K562 (cell line): ENCODE results near the gene NTM.

Experiments used
- ATF3 ChIP-seq, 2 experiments: fragments of 450-650 bp in 1 of 2; sonication (generic) in 1 of 2; formaldehyde crosslinking in 1 of 2; IDR thresholded peaks in 1 of 2; conservative IDR thresholded peaks in 1 of 2; 2 replicates each; pipeline versions ENCODE4 v1.6.1 to v1.8.1; 2016 to 2023; ENCODE audit warnings: mild to moderate bottlenecking in 2 of 2, moderate library complexity in 2 of 2, inconsistent platforms in 1 of 2, missing genetic modification reagents in 1 of 2
- CREB1 ChIP-seq, 2 experiments: sonication (generic) in 1 of 2; formaldehyde crosslinking in 1 of 2; IDR thresholded peaks; 2 replicates each; pipeline versions ENCODE4 v1.6.1 to v1.8.0; 2012 to 2022; ENCODE audit warnings: inconsistent platforms in 1 of 2, mild to moderate bottlenecking in 1 of 2, missing genetic modification reagents in 1 of 2, moderate library complexity in 1 of 2
- ESRRA ChIP-seq: fragments of 450-650 bp; IDR thresholded peaks from 2 replicates; pipeline ENCODE4 v1.6.1; 2014; ENCODE audit warnings: low read depth, mild to moderate bottlenecking, moderate library complexity, borderline replicate concordance
- FOXA1 ChIP-seq: fragments of 450-650 bp; IDR thresholded peaks from 2 replicates; pipeline ENCODE4 v1.6.1; 2016; ENCODE audit warnings: mild to moderate bottlenecking, borderline replicate concordance
- PHF21A ChIP-seq: fragments of 450-650 bp; IDR thresholded peaks from 2 replicates; pipeline ENCODE4 v1.6.1; 2017; ENCODE audit warnings: low read depth, borderline replicate concordance
- SMARCC2 ChIP-seq: fragments of 450-650 bp; IDR thresholded peaks from 2 replicates; pipeline ENCODE4 v1.6.1; 2017; ENCODE audit warnings: antibody characterized with exemption, moderate library complexity, mild to moderate bottlenecking, low read depth
- SP1 ChIP-seq: sonication (generic); formaldehyde crosslinking; IDR thresholded peaks from 2 replicates; pipeline ENCODE4 v1.8.1; 2022; ENCODE audit warnings: mild to moderate bottlenecking, missing genetic modification reagents
- SREBF2 ChIP-seq: sonication (generic); formaldehyde crosslinking; IDR thresholded peaks from 2 replicates; pipeline ENCODE4 v1.4.0; 2020; ENCODE audit warnings: mild to moderate bottlenecking, missing genetic modification reagents
- TBP ChIP-seq: optimal IDR thresholded peaks from 2 replicates; pipeline ENCODE3; 2011; ENCODE audit warnings: low read depth, low read length, improper control_type of control experiment
- ZNF830 ChIP-seq: fragments of 250-450 bp; sonication (Bioruptor Pico); IDR thresholded peaks from 2 replicates; pipeline ENCODE4 v1.5.0; 2021; ENCODE audit warnings: mild to moderate bottlenecking
- TF ChIP-seq, protein P1 (sequence below), 3 experiments: IDR thresholded peaks in 2 of 3; conservative IDR thresholded peaks in 1 of 3; 2 replicates each; pipeline ENCODE4 v1.5.1; 2011 to 2012; ENCODE audit warnings: low read length in 3 of 3, mild to moderate bottlenecking in 3 of 3, control low read depth in 2 of 3, improper control_type of control experiment in 1 of 3, inconsistent platforms in 1 of 3, low read depth in 1 of 3, mixed read lengths in 1 of 3, moderate library complexity in 1 of 3; ENCODE audit not compliant: insufficient read depth in 2 of 3
- TF ChIP-seq, protein P2 (sequence below): fragments of 250-450 bp; sonication (Bioruptor Pico); IDR thresholded peaks from 2 replicates; pipeline ENCODE4 v1.8.0; 2022; ENCODE audit warnings: inconsistent platforms
- TF ChIP-seq, protein P3 (sequence below): sonication (generic); formaldehyde crosslinking; IDR thresholded peaks from 2 replicates; pipeline ENCODE4 v1.8.0; 2022; ENCODE audit warnings: missing genetic modification reagents, mild to moderate bottlenecking, moderate library complexity, borderline replicate concordance
- TF ChIP-seq, protein P4 (sequence below): sonication (generic); formaldehyde crosslinking; IDR thresholded peaks from 2 replicates; pipeline ENCODE4 v1.9.0; 2022; ENCODE audit warnings: mild to moderate bottlenecking, missing genetic modification reagents

DNA sequence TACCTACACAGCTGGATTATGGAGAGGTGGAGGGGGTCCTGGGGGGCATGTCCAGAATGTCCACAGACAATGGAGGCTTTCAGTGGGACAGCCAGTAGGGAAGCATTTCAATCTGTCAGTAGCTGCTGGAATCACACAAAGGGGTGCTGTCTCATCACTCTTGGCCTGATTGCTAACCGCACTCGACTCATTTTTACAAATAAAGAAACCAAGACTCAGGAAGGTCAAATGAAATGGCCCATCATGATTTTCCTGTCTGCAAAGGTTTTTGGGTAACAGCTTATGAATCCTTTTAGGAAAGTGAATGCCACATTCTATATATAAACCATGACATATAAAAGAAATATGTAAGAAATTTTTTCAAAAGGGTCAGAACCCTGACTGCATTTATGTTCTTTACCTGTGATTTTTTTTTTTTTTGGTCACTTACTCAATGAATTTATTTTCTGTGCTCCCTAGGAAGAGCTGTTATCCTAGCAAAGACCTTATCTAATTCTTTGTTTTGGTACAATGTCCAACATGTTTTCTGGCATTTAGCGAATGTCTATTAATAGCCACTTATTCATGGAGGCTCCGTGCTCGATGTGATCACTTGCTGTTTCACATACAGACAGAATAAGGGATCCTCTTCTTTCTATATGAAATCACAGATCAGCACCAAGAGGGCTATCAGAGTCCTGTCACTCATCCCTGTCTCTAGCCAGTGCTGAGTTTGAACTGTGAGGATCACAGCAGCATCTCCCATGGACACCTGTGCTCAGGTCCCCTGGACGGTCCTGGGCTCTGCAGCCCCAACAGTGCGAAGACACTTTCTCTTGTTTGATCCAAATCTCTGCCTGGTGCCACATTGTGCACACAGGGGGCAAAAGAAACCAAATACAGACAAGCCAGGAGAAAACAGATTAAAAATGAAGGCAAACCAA is 979.7 kb downstream of the NTM start:
- no peak for TF ChIP-seq ATF3 (IDR thresholded peaks at IDR 0.05)
- no peak for TF ChIP-seq ATF3 (CRISPR knock-in tag; conservative IDR thresholded peaks at IDR 0.05)
- TF ChIP-seq, protein P1, sequence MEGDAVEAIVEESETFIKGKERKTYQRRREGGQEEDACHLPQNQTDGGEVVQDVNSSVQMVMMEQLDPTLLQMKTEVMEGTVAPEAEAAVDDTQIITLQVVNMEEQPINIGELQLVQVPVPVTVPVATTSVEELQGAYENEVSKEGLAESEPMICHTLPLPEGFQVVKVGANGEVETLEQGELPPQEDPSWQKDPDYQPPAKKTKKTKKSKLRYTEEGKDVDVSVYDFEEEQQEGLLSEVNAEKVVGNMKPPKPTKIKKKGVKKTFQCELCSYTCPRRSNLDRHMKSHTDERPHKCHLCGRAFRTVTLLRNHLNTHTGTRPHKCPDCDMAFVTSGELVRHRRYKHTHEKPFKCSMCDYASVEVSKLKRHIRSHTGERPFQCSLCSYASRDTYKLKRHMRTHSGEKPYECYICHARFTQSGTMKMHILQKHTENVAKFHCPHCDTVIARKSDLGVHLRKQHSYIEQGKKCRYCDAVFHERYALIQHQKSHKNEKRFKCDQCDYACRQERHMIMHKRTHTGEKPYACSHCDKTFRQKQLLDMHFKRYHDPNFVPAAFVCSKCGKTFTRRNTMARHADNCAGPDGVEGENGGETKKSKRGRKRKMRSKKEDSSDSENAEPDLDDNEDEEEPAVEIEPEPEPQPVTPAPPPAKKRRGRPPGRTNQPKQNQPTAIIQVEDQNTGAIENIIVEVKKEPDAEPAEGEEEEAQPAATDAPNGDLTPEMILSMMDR (IDR thresholded peaks at IDR 0.05 in 2 of 3, conservative IDR thresholded peaks at IDR 0.05 in 1 of 3; ENCODE audit: insufficient read depth in 2 of 3, low read depth in 1 of 3, low read length in 3 of 3), result no peak
- no peak for TF ChIP-seq SREBF2
- no peak for TF ChIP-seq PHF21A
- TF ChIP-seq SMARCC2, result no peak
- TF ChIP-seq FOXA1, result no peak
- TF ChIP-seq SP1 (CRISPR knock-in tag), result no peak
- TF ChIP-seq, protein P2, sequence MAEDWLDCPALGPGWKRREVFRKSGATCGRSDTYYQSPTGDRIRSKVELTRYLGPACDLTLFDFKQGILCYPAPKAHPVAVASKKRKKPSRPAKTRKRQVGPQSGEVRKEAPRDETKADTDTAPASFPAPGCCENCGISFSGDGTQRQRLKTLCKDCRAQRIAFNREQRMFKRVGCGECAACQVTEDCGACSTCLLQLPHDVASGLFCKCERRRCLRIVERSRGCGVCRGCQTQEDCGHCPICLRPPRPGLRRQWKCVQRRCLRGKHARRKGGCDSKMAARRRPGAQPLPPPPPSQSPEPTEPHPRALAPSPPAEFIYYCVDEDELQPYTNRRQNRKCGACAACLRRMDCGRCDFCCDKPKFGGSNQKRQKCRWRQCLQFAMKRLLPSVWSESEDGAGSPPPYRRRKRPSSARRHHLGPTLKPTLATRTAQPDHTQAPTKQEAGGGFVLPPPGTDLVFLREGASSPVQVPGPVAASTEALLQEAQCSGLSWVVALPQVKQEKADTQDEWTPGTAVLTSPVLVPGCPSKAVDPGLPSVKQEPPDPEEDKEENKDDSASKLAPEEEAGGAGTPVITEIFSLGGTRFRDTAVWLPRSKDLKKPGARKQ (CRISPR knock-in tag), result no peak
- TF ChIP-seq, protein P3, sequence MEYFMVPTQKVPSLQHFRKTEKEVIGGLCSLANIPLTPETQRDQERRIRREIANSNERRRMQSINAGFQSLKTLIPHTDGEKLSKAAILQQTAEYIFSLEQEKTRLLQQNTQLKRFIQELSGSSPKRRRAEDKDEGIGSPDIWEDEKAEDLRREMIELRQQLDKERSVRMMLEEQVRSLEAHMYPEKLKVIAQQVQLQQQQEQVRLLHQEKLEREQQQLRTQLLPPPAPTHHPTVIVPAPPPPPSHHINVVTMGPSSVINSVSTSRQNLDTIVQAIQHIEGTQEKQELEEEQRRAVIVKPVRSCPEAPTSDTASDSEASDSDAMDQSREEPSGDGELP, result no peak
- no peak for TF ChIP-seq TBP
- no peak for TF ChIP-seq ESRRA
- TF ChIP-seq ZNF830 (CRISPR knock-in tag), result no peak
- TF ChIP-seq, protein P4, sequence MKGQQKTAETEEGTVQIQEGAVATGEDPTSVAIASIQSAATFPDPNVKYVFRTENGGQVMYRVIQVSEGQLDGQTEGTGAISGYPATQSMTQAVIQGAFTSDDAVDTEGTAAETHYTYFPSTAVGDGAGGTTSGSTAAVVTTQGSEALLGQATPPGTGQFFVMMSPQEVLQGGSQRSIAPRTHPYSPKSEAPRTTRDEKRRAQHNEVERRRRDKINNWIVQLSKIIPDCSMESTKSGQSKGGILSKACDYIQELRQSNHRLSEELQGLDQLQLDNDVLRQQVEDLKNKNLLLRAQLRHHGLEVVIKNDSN (CRISPR knock-in tag), result no peak
- no peak for TF ChIP-seq CREB1 (IDR thresholded peaks at IDR 0.05)
- TF ChIP-seq CREB1 (CRISPR knock-in tag; IDR thresholded peaks at IDR 0.05), result no peak
